SIG-M5 (cell line): ENCODE data around the gene COLEC12.

Source experiments
- DNase-seq: peaks from one replicate; lab custom pipeline; 2025; lab: John Stamatoyannopoulos, UW

Gene COLEC12

DNA sequence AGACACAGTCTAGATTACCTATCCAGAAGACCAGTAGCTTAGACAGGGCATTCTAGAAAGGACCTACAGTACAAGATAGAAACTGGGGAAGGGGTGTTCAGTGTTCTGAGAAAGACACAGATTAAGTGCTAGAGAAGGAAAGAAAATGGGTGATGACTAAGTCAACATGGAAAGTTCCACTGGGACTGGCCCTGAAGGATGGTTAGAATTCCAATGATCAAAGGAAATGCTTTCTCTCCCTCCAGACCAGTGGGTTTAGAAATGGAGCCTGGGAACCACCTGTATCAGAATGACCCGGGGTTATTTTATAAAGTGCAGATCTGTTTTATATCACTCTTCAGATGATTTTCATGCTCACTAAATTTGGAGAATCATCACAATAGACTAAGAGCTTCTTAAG, 5.8 kb upstream of the COLEC12 start:
- DNase-seq: no peak

DNA sequence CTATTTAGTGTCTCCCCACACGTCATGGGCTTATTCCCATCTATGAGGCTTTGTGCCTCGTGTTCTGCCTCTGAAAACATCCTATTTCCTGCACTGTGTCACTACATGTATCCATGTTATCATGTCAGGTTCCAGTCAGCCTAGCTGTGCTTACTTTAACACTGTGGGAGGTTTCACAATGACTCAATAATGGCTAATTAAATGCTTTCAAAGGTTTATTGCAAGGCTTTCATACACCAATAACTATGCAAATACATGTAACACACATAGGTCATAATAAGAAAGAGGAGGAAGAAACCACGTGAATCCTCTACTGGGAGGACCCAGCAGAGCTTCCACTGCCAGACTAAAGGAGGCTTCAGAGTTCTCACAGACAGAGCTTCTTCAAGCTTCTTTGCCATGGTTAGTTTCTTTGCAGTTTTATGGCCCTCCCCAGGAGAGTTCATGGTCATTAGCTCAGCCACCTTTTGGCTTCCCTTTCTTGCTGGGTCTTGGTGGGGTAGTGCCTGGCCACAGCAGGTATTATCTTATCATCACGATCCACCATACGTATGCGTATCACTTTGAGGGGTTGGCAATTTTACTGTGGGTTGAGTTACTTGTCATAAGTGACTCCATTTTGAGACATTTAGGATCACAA, 5.1 kb upstream of the COLEC12 start:
- no peak for DNase-seq

DNA sequence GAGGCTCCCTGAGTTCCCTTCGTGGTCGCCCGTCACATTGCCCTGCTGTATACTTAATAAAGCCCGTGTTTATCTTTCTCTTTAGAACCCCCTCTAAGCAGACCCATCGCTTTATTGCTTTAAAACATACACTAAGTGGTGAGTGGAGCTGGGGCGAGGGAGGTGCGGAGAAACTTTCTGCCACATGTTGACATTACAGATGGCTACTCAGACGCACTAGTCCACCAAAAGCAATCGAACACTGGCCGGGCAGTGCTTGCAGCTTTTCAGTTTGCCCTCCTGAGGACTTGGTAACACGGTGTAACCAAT, 859 bp upstream of the COLEC12 start:
- DNase-seq: no peak

DNA sequence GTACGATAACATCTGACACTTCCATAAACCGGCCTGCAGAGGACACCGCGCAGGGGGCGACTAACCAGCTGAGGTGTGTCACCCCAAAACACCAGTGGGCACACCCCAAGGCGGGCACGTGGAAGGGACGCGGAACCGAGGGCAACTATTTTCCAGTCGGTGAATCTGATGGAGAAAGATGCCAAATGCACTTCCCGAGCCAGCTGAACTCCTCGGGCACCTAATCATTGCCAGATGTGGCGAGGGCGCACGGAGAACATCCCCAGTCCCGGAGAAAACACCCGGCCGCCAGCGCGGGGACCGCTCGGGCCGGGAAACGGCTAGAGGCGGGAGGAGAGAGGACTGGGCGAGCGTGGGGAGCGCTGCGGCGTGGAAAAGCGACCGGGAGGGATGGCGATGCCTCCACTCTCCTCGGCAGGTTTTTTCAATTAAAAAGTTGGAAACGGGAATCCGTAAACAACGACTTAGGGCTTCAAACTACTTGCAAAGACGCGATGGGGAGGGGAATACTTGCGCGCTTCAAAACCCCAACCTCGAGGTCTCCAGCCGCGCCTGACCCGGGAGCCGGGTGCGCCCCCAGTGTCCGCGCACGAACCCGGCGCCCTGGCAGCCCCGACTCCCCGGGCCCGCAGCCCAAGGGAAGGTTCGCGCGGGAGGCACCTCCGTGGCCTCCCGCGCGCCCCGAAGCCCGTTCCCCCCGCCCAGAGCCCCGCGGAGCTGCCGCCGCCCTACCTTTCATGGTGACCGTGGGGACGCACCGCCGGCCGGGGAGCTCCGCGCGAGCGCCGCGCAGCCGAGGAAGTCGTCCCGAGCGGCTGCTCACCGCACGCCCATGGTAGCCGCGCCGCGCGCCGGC, 497 bp downstream of the COLEC12 start:
- DNase-seq: no peak

- DNase-seq: no peak
Measured at GRCh38 chr18:498931-499775, 1.3 kb downstream of the COLEC12 start.

- DNase-seq: no peak
Measured at GRCh38 chr18:497688-498087, 2.8 kb downstream of the COLEC12 start.

DNA sequence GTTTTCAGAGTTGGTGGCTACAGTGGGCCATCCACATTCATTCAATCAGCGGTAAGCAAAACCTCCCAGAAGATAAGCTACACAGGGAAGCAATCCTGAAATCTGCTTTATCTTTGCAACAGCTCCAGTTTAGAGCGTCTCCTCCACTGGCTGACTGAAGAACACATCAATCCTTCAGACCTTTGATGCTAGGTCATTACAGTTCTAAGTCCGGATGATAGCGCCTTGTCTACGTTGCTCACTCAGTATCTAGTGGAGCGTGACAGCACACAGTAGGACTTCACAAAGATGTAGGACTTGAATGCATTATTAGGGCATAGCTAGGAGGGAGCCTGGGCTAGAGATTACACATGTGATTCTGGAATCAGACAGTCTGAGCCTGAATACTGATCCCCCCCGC, 5.0 kb downstream of the COLEC12 start:
- no peak for DNase-seq

DNA sequence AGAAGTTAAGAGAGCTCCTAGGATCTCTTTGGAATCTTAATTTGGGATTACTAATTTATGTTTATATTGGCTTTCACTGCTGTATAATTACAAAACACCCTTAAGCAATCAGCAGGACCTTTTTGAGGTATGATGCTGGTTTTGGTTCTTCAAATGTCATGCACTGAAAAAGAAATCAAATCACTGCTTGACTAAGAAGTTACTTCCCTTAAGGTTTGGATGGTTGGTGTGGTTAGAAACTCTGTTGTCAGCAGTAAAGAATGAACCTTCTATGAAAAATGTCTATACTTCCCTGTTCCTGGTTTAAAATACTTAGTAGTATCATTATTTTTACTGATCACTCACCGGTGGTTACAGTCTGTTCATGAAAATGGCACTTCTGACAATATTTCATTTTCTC, 5.5 kb downstream of the COLEC12 start:
- DNase-seq: no peak

DNA sequence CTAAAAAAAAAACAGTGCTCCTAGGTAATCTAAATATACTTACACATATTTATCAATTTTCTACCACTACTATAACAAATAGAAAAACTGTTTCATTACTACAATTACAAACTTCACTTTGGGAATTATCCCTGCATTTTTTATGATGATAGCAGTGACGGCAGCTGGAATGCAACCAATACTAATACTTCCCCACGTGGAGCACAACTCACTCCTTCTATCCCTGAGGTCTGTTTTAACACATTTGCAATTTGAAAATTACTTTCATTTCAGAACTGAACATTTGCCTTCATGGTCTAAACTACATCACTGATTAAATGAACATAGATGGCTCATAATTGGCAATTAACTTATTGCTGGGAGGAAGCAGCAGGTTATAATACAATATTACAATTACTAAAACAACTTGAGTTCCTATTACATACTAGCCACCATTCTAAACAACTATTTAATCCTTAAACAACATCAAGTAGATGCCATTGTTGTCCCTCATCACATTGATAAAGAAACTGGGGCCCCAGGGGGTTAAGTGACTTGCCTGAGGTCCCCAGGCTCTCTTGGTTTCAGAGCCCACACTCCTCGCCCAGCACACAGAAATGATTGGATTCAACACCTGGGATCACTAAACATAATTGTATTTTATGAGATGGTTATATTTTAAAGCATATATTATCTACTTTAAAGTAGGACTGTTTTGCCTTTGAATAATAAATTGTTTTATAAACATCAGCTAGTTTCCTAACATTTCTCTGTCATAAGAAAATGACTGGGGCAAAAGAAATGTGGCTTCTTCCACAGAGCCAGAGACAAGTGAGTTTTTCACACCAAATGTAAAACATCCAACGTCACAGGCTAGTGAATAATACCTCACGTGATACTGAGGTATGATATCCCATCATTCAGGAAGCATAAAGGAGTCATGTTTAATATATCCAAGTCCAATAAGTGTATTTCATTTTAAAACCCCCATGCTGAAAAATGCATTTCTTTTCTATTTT, 6.2 kb downstream of the COLEC12 start:
- no peak for DNase-seq

- DNase-seq: no peak
Measured at GRCh38 chr18:492451-492850, 8.1 kb downstream of the COLEC12 start.

DNA sequence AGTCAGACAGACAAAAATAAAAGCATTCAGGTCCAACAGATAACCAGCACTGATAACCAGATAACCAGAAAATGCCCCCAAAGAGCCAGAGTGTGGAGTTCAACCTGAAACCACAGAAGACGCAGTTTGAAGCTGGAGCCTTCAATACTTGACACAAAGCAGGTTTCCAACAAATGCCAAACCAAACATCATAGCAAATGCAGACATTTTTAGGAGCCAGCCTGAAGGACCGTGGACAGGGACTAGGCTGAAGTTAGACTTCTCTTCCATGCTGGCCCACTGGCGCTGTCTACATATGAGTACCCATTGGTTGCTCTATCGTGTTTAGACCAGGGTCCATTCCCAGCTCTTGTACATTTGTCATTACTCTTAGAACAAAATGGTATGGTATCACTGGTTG, 9.9 kb downstream of the COLEC12 start:
- no peak for DNase-seq

- no peak for DNase-seq
Measured at GRCh38 chr18:490024-490366, 10.5 kb downstream of the COLEC12 start.

GRCh38 chr18:489244-490023, 11.1 kb downstream of the COLEC12 start:
- no peak for DNase-seq

DNA sequence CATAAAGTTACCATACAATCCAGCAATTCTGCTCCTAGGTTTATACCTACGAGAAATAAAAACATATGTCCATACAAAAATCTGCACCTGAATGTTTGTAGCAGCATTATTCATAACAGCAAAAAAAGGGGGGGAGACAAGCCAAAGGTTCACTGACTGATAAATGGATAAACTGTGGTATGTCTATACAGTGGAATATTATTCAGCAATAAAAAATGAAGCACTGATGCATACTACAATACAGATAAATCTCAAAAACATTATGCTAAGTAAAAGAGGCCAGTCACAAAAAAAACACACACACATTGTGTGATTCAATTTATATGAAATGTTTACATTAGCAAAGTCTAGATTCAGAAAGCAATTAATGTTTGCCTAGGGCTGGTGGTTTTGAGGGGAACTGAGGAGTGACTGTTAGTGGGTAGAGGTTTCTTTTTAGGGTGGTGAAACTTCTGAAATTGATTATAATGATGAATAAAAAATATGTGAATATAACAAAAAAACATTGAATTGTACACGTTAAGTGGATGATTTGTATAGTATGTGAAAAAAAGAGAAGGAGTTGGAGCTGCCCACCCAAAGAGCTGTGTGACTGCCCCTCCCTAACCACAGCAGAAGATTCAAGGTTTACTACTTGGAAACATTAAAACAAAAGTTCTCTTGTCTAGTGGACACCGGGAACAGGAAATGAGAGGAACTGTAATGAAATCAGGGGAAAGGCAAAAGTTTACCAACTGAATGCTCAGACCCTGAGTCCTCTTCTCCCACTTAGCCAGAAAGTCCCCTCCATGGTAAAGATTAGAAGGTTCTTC, 13.4 kb downstream of the COLEC12 start:
- DNase-seq: no peak

DNA sequence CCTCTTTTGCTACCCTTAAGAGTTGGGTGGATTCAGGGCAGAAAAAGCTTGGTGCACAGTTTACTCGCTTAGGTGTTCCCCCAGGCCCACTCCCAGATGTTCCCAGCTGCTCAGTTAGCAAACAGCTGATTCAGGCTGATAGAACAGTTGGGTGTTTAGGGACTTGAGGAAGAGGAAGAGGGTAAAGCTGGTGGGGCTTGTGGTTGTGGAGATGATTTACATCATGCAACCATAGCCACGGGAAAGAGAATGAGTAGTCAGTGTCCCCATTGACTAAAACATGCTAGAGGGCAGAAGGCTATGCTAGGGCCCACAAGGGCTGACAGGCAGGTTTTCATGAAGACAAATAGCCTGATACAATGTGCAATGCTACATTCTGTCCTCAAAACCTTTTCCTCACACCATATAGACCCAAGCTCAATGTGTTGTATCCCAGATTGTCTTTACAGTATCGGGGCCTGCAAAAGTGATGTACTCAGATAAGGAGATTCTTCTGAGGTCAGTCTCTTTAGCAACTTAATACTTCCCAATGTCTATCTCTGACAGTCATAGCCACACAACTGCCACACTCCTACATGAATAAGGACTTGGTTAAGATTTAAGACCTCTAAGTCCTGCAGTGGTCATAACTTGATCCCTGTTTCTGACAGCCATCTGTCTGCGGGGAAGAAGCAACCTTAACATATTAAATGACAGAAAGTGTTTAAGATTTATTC, 15.6 kb downstream of the COLEC12 start:
- no peak for DNase-seq

DNA sequence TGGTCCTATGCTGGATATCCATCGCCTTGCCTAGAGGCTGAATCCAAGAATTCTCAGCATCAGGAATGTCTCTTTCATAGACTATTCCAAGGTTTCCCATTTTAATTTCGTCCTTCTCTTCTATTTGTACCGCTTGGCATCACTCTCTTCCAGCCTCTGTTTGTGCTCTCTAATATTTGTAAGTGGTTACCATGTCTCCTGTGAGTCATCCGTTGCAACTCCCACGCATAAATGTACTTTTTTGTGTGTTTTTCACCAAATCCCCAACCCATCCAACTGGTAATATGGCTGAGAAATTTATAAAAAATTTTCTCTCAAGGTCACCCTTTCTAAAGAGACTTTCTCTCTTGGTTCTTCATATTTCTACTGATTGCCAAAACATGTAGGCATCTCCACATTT, 21.8 kb downstream of the COLEC12 start:
- DNase-seq: no peak

DNA sequence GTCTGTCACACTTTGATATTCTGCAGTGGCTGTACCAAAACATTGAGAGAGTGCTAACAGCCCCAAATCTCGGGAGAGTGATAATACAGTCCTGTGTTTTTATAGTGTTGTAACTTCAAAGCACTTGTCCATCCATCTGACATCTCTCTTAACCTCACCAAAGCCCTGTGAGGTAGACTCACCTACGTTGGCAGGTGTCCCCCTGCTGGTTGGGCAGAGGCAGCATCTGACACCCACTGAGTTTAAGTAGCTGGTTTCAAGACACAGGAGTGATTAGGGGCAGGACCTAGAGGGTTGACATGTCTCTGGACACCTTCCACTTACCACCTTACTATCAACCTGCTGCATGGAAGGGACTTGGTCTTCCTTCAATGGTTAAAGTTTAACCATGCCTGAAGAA, 22.9 kb downstream of the COLEC12 start:
- DNase-seq: no peak

- no peak for DNase-seq
Measured at GRCh38 chr18:476251-476664, 24.2 kb downstream of the COLEC12 start.

- no peak for DNase-seq
Measured at GRCh38 chr18:475202-476031, 25.1 kb downstream of the COLEC12 start.
